ENCODE data around the gene CSTPP1.
"Not testable (repeated sequence)": the region's sequence is repeated elsewhere in the genome, so short reads cannot be mapped to it uniquely, and the experiment has no call there.

The CSTPP1 gene

DNA sequence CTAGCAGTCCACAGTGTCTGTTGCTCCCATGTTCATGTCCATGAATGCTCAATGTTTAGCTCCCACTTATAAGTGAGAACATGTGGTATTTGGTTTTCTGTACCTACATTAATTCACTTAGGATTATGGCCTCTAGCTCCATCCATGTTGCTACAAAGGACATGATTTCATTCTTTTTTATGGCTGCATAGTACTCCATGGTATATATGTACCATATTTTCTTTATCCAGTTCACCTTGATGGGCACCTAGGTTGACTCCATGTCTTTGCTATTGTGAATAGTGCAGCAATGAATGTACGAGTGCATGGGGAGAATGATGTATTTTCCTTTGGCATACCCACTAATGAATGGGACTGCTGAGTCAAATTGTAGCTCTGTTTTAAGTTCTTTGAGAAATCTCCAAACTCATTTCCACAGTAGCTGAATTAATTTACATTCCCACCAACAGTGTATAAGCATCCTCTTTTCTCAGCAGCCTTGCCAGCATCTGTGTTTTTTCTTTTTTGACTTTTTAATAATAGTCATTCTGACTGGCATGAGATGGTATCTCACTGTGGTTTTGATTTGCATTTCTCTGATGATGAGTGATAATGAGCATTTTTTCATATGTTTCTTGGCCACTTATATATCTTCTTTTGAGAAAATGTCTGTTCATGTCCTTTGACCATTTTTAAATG, 53.4 kb downstream of the CSTPP1 start:
- DNase-seq (ENCODE audit: low read depth in 2 of 2): not testable (repeated sequence)

DNA sequence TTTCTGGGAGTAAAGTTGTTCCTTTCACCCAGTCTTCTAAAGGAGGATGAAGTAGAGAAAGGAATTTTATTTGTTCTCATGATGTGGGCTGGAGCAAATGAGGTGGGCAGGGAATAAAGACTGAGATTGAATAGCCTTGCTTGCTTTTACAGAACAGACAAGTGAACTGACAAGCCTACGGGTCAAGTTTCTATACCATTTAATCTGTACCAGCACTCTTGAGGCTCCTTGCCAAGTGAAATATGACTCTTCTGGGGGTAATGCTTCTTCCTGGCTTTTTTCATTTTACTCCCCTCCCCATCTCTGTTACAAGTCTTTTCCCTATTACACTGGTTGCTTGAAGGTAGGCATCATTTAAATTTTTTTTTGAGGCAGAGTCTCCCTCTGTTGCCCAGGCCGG, 54.8 kb downstream of the CSTPP1 start:
- no peak for DNase-seq (ENCODE audit: low read depth in 2 of 2)

DNA sequence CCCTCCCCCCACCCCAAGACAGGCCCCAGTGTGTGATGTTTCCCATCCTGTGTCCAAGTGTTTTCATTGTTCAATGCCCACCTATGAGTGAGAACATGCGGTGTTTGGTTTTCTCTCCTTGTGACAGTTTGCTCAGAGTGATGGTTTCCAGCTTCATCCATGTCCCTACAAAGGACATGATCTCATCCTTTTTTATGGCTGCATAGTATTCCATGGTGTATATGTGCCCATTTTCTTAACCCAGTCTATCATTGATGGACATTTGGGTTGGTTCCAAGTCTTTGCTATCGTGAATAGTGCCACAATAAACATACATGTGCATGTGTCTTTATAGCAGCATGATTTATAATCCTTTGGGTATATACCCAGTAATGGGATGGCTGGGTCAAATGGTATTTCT, 55.8 kb downstream of the CSTPP1 start:
- DNase-seq (ENCODE audit: low read depth in 2 of 2): not testable (repeated sequence)

DNA sequence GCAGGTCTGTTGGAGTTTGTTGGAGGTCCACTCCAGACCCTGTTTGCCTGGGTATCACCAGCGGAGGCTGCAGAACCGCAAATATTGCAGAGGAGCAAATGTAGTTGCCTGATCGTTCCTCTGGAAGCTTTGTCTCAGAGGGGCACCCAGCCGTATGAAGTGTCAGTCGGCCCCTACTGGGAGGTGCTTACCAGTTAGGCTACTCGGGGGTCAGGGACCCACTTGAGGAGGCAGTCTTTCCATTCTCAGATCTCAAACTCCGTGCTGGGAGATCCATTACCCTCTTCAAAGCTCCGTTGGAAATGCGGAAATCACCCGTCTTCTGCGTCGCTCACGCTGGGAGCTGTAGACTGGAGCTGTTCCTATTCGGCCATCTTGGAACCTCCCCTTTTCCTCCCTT, 61.2 kb downstream of the CSTPP1 start:
- not testable (repeated sequence) for DNase-seq (ENCODE audit: low read depth in 2 of 2)

DNA sequence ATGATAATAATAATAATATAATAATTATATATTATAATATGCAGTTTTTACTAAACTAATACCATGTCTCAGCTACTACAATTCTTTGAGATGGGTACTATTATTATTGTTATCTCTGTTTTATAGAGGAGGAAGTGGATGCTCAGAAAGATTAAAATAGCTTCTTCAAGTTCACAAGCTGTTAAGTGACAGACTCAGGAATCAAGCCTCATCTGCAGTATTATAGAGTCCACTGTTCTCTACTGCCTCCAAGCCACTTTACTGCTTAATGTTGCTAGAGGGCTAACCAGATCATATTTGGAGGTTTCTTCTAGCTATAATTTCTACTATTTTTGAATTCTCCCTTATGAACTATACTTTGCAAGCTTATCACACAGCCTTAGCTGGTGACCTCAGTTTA, 62.7 kb downstream of the CSTPP1 start:
- no peak for DNase-seq (ENCODE audit: low read depth in 2 of 2)

DNA sequence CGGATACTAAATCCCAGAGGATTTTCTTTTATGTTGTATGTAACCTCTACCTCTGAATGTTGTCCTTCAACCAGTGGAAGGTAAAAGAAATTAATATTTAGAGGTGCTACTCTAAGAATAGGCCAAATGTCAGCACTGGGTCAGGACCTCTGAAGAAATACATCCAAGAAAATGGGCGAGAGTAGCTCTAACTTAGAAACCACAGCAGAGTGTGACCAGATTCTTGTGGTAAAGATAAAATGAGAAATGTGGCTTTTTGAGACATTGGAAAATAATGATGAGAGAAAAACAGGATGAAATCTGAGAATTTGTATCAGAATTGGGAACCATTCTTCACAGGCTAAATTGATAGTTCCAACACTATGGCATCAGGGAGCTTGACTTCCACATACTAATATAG, 63.5 kb downstream of the CSTPP1 start:
- no peak for DNase-seq (ENCODE audit: low read depth in 2 of 2)

DNA sequence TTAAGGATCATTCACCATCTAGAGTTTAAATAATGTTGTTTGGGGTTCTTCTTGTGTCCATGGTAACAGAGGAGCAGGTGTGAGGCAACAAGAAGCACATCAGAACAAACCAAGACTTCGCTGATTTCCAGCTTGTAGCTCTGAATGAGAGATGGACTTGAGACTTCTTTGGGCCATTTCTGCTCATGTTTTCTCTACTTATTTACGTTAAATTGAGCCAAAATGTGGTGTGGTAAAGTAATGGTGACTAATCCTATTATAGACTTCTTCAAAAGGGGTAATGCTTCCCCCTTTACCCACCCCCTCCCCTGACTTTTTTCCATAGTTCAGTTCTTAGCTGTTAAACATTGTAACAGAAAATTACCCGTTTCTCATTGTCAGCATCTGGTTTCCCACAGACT, 65.2 kb downstream of the CSTPP1 start:
- no peak for DNase-seq (ENCODE audit: low read depth in 2 of 2)

DNA sequence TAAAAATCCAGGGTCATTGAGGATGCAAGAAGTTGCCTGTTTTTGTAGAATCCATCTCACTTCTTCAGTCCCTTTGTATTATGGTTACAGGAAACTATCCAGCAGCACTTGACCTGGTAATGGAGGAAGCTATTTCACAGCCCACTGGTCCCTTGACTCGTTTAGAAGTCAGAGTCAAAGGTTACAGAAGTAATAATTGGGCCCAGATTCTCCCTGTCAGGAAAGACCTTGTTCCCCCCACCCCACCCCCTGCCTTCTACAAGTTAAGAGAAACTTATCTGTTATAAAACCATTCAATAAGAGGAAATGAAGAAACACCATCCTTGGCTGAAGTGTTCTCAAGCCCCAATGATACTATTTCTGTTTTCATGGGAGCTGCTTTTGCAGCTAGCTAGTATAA, 65.8 kb downstream of the CSTPP1 start:
- no peak for DNase-seq (ENCODE audit: low read depth in 2 of 2)

DNA sequence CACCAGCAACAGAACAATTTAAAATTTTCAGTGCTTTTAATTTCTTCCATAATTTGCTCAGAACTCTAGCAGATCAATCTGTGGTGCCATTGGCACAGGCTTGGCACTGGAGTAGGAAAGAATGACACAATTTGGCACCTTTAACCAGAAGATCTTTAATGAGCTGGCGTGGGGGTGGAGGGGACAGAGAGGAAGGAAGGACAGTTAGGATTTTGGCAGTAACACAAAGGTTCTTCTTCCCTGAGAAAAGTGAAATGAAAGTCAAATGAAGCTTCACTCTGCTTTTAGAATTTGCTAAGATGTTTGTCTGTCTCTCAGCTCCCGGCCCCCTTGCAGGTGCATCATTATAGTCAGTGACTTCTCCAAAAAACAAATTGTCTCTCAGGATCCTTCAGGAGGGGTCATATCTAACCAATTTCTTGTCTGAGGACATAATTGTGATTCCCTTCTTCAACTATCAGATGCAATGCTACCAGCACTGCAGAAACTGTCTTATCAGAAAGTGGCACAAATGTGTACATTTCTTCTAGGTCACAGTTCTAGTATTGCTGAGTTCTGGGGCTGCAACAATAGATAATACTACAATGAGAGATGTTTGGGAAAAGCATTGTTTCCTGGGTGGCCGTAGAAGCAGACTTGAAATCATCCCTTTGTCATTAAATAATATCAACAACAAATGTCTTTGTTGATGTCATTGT, 66.8 kb downstream of the CSTPP1 start:
- peak; percentile 19 to 27 for DNase-seq (ENCODE audit: low read depth in 2 of 2)

DNA sequence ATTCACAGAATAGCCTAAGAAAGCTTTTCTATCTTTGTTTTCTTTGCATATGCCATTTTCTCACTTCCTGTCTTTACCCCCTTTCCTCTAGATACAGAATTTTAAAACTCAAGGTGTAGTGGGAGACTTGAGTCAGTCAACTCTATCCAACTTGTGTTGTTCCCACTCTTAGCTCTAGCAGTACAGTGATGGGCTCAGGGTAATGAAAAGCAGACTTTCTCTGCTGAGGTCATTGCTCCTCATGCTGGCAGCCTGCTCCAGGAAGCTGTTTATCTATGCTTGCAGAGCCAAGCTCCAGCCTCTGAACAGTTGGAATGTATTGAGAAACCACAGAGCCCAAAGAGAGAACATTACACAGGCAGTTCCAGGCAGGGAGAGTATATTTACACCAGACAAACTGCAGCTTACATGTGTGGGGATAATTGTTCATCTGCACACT, 68.1 kb downstream of the CSTPP1 start:
- no peak for DNase-seq (ENCODE audit: low read depth in 2 of 2)

DNA sequence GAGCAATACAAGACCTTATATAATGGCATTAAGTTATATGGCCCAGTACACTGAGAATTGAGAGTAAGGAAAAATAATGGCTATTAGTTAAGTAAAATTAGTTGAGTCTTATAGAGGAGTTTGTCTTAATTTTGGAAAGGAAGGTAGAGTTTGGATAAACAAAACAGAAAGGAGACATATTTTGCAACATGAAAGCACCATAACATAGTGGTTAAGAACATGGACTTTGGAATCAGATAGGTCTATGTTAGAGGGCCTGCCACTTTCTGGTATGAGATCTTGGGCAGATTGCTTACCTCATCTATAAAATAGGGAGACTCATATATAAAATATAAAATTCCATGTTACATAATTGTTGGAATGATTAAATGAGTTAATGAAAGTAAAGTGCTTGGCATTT, 68.9 kb downstream of the CSTPP1 start:
- DNase-seq (ENCODE audit: low read depth in 2 of 2): no peak

DNA sequence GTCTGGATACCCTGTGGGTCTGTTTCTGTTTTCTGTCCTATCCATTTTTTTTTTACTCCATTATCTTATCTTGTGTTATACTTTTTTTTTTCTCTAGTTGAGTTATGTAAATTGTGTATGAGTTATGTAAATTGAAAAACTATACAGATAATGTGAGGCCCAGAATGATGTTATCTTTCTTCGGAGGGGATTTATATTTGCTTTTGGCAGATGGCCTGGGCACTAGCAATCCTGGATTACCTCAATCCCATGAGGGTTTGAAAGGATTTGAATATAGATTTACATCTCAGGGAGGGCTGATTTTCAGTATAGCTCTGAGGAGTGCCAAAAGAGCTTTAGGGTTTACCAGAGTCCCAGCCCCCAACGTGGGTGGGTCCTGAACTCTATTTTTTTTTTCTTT, 71.0 kb downstream of the CSTPP1 start:
- DNase-seq (ENCODE audit: low read depth in 2 of 2): no peak

DNA sequence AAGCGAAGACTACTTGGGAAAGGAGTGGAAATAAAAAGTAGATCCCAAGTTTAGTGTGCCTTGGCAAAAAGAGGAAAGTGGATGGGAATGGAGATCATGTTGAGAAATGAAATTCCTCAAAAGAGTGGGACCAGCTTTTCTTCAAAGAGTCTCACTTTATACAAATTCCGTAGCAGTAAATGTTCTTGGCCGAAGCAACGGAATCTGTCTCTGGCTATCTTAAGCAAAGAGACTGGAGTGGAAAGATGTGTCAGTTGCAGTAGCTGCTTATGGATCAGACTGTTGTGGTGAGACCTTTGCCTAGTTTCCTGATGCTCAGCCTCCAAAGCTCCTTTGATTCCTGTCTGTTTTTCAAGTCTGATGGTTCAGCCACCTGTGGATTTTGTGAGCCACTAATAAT, 73.6 kb downstream of the CSTPP1 start:
- no peak for DNase-seq (ENCODE audit: low read depth in 2 of 2)

DNA sequence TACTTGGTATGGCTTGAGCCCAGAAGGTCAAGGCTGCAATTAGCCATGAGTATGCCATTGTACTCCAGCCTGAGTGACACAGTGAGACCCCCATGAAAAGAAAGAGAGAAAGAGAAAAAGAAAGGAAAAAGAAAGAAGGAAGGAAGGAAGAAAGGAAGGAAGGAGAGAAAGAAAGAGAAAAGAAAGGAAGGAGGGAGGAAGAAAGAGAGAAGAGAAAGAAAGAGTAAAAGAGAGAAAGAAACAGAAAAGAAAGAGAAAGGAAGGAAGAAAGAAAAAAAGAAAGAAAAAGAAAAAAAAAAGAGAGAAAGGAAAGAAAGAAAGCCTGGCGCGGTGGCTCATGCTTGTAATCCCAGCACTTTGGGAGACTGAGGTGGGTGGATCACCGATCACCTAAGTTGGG, 77.5 kb downstream of the CSTPP1 start:
- DNase-seq (ENCODE audit: low read depth in 2 of 2): no peak

DNA sequence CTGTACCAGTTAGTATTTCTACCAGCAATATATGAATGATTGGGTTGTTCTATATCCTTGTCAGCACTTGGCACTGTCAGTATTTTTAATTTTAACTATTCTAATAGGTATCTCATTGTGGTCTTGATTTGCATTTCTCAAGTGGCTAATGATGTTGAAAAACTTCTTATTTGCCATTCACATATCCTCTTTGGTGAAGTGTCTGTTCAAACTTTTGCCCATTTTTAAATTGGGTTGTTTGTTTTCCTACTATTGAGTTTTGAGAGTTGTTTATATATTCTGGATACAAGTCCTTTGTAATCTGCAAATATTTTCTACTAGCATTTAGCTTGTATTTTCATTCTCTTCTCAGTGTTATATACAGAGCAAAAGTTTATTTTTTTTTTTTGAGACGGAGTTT, 82.1 kb downstream of the CSTPP1 start:
- DNase-seq (ENCODE audit: low read depth in 2 of 2): no peak

DNA sequence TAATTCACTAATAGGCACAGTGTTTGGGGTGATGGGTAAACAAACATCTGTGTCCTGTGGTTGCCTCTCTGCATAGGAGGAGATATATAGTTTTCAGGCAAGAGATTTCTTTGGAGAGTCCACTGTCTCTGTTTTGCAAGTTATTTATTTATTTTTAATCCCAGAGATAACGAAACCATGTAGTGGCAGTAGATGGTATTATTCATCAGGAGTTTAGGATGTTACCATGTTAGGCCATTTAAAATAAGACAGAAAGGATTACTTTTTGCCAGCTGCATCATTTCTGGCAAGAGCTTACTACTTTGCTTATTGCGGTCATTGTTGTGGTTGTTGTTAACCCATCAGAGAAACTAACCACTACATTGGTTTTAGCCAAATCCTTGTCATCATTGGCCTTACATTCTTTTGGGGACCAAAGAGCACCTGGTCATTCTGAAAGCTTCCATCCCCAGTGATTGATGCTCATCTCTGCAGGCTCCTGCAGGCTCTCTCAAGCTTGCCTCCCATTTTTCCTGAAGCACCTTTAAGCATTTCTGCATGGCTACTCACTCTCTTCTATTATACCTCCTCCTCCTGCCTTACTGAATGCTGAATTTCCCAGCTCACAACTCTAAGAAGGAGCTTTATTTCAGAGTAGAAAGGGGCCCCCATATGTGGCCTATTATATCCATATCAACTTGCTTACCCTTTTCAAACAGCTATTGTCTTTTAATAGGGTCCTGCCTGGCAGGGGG, 84.4 kb downstream of the CSTPP1 start:
- DNase-seq (ENCODE audit: low read depth in 2 of 2): no peak

DNA sequence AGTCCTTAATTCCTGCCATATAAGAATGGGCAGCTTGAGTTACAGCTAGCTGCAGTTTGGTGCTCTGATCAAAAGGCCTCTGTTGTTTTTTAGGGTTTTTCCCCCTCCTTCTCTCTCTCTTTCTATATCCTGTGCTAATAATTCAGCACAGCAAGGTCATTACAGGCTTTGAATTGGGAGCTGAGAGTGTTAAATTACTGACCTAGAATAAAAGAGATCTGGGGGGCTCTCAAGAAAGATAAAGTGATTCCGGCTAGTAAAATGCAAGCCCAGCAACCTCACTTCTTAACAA, 84.9 kb downstream of the CSTPP1 start:
- no peak for DNase-seq (ENCODE audit: low read depth in 2 of 2)

DNA sequence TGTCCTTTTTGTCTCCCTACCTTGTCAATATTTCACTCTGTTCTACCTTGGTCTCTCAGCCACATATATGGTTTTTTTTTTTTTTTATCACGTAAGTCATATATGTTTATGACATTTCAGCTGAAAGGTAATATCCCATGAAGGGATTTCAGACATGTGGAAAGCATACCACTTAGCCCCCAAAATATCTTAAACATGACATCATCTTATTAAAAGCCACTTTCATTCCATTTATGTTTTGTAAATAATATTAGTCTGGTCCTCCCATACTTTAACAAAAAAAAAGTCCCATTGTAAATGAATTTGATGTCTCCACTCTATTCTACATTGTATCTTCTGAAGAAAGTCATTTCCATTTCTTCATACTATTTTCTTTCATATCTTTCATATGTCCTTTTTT, 85.4 kb downstream of the CSTPP1 start:
- DNase-seq (ENCODE audit: low read depth in 2 of 2): no peak

DNA sequence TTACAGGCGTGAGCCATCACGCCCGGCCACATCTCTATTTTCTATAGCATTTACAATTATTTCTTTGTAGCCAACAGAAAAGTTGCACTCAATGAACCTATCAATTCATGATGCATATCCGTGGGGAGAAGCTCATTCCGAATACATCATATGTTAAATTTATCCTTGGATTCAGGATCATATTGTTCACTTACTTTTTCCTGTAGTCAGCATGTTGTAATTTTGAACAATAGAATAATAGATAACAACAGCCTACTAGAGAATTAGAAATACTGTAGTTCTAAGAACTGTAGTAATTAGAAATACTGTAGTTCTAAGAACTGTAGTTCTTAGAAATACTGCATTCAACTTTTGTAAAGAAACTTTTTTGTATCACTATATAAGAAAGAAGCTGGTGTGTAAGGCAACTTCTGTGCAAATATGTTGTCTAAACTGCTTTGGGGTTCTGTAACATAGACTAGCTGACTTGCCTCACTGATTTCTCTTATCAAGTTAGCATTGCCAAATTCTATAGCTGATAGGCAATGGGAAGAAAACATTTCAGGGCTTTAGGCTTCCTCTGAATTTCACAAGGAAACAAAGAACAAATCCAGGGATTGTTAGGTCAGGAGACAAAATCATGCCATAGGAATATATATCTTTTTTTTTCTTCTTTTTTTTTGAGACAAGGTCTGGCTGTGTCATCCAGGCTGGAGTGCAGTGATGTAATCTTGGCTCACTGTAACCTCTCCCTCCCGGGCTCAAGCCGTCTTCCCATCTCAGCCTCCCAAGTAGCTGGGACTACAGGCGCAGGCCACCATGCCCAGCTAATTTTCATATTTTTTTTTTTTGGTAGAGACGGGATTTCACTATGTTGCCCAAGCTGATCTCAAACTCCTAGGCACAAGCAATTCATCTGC, 91.9 kb downstream of the CSTPP1 start:
- no peak for DNase-seq (ENCODE audit: low read depth in 2 of 2)

DNA sequence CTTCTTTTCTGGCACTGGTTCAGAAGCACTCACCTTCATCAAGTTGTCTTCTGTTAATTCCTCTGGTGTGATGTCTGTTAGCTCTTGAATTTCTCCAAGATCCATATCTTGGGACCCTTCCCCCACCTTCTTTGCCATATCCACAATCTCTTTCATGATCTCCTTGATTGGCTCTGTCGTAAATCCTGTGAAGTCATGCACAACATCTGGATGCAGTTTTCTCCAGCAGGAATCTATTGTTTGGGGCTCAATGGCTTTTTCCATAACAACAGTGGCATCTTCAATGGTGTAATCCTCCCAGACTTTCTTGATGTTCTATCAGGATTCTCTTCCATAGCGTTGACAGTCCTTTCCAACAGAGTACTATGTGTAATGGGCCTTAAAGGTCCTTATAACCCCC, 96.9 kb downstream of the CSTPP1 start:
- no peak for DNase-seq (ENCODE audit: low read depth in 2 of 2)

DNA sequence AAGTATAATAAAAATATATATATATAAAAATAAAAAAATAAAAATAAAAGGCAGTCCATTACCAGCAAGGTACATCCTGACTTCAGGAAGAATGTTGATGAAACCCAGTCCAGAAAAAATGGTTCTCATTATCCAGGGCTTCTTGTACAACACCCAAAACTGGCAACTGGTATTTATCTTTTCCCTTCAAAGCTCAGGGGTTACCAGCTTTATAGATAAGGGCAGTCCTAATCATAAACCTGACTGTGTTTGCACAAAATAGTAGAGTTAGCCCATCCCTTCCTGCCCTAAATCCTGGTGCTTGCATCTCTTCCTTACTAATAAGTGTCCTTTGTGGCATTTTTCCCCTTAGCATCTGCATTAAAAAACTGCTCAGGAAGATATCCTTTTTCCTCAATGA, 97.5 kb downstream of the CSTPP1 start:
- DNase-seq (ENCODE audit: low read depth in 2 of 2): no peak

DNA sequence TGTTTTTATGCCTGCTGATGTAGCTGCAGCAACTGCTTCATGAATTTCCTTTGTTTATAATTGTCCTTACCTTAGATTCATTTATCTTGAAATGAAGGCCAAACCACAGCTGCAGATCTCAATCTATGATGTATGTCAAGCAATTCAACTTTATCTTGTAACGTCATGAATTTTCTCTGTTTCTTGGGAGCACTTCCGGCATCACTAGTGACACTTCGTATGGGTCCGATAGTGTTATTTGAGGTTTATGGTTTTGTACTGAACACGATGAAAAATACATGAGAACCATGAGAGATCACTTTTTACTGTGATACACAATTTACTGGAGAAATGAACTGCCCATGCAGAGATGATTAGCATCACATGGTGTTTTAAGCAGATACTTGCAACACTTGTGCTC, 98.5 kb downstream of the CSTPP1 start:
- no peak for DNase-seq (ENCODE audit: low read depth in 2 of 2)

Data from stimulated activated CD4-positive, alpha-beta T cell treated with anti-CD3 and anti-CD28 coated beads, Interleukin-15, amount 100 ng/mL, for 48 hours (primary cell).